Pancreas (tissue), 10 donors: ENCODE measurements around the gene XIST. TPM values are rescaled to one million over a fixed set of nuclear protein-coding genes. Genes with fewer than 3 reads are reported as not detected.

ENCODE experiments used
- ATAC-seq, 4 donors: fragments of 200-7000 bp; cut with Tn5 transposase; one replicate each; pipeline versions ENCODE4 v1.8.0 to v1.9.1; 2020; ENCODE audit warnings: mild to moderate bottlenecking in 4 of 4, moderate library complexity in 4 of 4
- DNase-seq, 6 donors: peaks; one replicate each; pipeline ENCODE4 v3.0.0-alpha.2; 2020
- FAIRE-seq: peaks from 2 replicates; lab custom pipeline; 2012; peaks lifted over from hg19 to GRCh38; lab: Jason Lieb, UNC
- H3K27ac ChIP-seq, 4 donors: fragments of 200-600 bp; sonication (generic); 1 replicate in 3 of 4; 2 replicates in 1 of 4; pipeline versions ENCODE4 v1.5.0 to v1.8.0; 2020
- H3K27me3 ChIP-seq, 4 donors: fragments of 200-600 bp; one replicate each; pipeline ENCODE4 v1.8.0; 2021
- H3K36me3 ChIP-seq, 3 donors: fragments of 200-600 bp; sonication (generic) in 1 of 3; one replicate each; pipeline versions ENCODE4 v1.5.0 to v1.8.0; 2020 to 2021
- H3K4me1 ChIP-seq, 3 donors: fragments of 200-600 bp; one replicate each; pipeline ENCODE4 v1.8.0; 2021
- H3K4me3 ChIP-seq, 4 donors: fragments of 200-600 bp; sonication (generic) in 2 of 4; one replicate each; pipeline versions ENCODE4 v1.5.0 to v1.8.0; 2020 to 2021
- H3K9me3 ChIP-seq, 4 donors: fragments of 200-600 bp; one replicate each; pipeline ENCODE4 v1.8.0; 2021
- WGBS, 2 donors: extraction: QIAGEN DNeasy Blood & Tissue Kit; methylation state at CpG; one replicate each; pipeline ENCODE4 v1.1.7; 2013; 5-methylcytosine and 5-hydroxymethylcytosine counted together
- intact Hi-C, 3 donors: fragments of 100-400 bp; cut with DNase I; formaldehyde crosslinking; loops; one replicate each; pipeline versions ENCODE4 v1.11.1 to v1.14.2; 2022
- polyA plus RNA-seq, 2 donors: library from polyadenylated mRNA; stranded (reverse); fragments of 200-250 nt; gene quantifications; one replicate each; pipeline ENCODE4 v1.2.3, GENCODE V29; 2013
- total RNA-seq, 6 donors: library from RNA; stranded (reverse); fragmentation: NEBNext Ultra II Directional in 4 of 6; extraction: Animal tissue kit (Norgen Biotek cat#: 25700) in 4 of 6; gene quantifications; one replicate each; pipeline versions ENCODE4 v1.2.1 to v1.2.4, GENCODE V29; 2021 to 2023
- TF ChIP-seq, protein P1 (sequence below), 4 donors: fragments of 200-600 bp; sonication (generic) in 3 of 4; IDR thresholded peaks; one replicate each; pipeline versions ENCODE4 v1.5.0 to v1.8.0; 2021; ENCODE audit warnings: antibody characterized with exemption in 4 of 4
- donor health status: healthy with polysubstance abuse.
- donor health status: DM: no; HTN: no; CAD: no; lungs with moderate emphysema.
- donor health status: DM: no; HTN: no; CAD: no.
- donor health status: control.
- donor health status: control.
- donor health status: Bipolar disorder and iron deficiency.
- donor health status: DM: yes; HTN: yes; CAD: no.
- donor health status: DM: no; HTN: no; CAD: no.
- donor health status: DM: no; HTN: no; CAD: no.
- donor health status: DM: yes; HTN: yes; CAD: no.

The XIST gene
- total and polyA plus RNA-seq, 8 donors: 0.12 to 409 (median 148) TPM; not detected in 1

DNA sequence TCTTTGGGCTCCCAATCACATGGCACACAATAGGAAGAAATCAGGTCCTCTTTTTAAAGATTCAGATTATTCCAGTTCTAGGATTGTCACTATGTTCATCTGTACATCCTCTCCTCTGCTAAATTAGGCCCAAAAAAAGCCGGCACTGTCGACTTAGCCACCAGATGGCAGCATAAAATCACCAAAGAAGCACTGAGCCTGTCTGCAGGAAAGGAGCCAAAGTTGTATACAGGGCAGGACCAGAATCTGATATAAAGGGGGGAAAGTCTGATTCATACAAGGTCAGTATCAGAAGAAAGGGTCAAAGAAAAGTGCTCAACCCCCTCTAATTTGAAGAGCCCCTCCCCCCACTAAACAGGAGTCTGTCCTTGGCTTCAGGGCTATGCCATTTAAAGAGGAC is 3.0 kb upstream of the XIST start:
- no peaks in the 10 kb centered on the region for H3K27me3 ChIP-seq
- H3K9me3 ChIP-seq: no peaks in the 10 kb centered on the region
- FAIRE-seq (peak; percentile 93), DNase-seq (peak in 4 of 6 donors; percentile 7 to 78 (median 52)), ATAC-seq (peak in 2 of 4 donors; percentile 36)
- H3K36me3 ChIP-seq: no peaks in the 10 kb centered on the region
- TF ChIP-seq, protein P1, sequence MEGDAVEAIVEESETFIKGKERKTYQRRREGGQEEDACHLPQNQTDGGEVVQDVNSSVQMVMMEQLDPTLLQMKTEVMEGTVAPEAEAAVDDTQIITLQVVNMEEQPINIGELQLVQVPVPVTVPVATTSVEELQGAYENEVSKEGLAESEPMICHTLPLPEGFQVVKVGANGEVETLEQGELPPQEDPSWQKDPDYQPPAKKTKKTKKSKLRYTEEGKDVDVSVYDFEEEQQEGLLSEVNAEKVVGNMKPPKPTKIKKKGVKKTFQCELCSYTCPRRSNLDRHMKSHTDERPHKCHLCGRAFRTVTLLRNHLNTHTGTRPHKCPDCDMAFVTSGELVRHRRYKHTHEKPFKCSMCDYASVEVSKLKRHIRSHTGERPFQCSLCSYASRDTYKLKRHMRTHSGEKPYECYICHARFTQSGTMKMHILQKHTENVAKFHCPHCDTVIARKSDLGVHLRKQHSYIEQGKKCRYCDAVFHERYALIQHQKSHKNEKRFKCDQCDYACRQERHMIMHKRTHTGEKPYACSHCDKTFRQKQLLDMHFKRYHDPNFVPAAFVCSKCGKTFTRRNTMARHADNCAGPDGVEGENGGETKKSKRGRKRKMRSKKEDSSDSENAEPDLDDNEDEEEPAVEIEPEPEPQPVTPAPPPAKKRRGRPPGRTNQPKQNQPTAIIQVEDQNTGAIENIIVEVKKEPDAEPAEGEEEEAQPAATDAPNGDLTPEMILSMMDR (IDR thresholded peaks at IDR 0.05): peak; percentile 48 to 63 (median 54)
- intact Hi-C loops: loop anchor here in 2 of 3 donors (5.0 kb wide), 2 partner anchors 162 to 277 kb away; no protein-coding TSS in a partner anchor
- H3K4me1 ChIP-seq: no peaks in the 10 kb centered on the region
- H3K27ac ChIP-seq: no peak overlapping the region
- no peak overlapping the region for H3K4me3 ChIP-seq
- 0% methylated on average over 2 of the region's 2 CpGs for WGBS, 2 donors

DNA sequence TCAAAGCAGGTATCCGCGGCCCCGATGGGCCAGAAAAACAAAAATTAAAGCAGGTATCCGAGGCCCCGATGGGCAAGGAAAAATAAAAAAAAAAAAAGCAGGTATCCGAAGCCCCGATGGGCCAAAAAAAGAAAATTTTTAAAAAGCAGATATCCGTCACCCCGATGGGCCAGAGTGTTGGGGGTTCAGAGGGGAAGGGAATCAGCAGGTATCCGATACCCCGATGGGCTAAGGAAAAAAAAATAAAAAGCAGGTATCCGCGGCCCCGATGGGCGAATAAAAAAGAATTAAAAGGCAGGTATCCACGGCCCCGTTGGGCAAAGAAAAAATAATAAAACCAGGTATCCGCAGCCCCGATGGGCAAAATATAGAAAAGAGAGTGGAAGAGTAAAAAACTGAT is 492 bp downstream of the XIST start:
- FAIRE-seq: no peak
- WGBS, 2 donors: 48 to 87% methylated on average over 19 of the region's 19 CpGs

DNA sequence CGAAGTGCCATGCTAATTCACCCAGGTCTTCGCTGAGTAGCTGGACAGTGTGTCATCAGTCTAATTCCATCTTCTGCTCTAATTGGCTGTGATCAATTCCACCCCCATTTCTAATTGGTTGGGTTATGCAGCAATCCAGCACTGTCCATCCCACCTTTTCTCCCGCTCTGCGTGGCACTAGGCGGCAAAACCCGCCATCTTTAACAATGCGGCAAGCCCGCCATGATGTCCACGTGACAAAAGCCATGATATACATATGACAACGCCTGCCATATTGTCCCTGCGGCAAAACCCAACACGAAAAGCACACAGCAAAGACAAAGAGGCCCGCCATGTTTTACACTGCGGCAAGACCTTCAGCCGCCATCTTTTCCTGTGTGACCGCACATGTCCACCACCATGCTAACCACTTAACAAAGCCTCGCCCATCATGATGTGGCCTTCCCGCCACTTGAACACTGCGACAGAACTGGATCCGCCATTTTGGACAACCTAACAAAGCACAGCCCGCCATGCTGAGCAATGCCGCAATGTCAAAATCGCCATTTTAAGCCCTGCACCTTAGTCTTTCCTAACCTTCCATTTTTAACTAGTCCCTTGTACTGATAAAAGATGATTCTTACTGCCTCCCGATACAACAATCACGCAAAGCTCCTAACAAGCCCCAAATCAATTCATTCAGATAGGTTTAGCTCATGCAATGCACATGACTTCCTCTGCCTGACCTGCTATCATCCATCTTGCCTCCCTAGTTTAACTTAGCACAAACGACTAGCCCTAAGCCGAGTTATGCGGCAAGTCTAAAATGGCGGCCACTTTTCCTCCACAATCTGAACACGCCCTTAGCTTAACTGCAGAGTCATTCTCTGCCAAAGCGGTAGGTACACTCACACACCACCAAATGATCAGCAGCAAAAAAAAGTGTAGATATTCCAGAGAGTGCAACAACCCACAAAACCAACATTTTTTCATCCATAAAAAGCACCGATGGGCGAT is 1.2 kb downstream of the XIST start:
- peak in 5 of 6 donors; percentile 69 to 93 (median 84) for DNase-seq
- FAIRE-seq: peak; percentile 99
- Histone ChIP-seq H3K27ac (peak overlapping the region; percentile 67 to 86 (median 80)), H3K27me3 (no peaks in the 10 kb centered on the region), H3K9me3 (no peaks in the 10 kb centered on the region), H3K36me3 (no peaks in the 10 kb centered on the region), H3K4me3 (peak overlapping the region; percentile 29 to 42 (median 38)), H3K4me1 (no peaks in the 10 kb centered on the region)
- WGBS, 2 donors: 45 to 94% methylated on average over 33 of the region's 33 CpGs
- TF ChIP-seq, protein P1 (IDR thresholded peaks at IDR 0.05): no peak
- ATAC-seq: peak; percentile 80 to 89 (median 83)
- intact Hi-C loops: no loop called here

More for the DNA sequence above, 492 bp downstream of the XIST start:
- peak overlapping the region; percentile 29 to 42 (median 38) for H3K4me3 ChIP-seq
- TF ChIP-seq, protein P1 (IDR thresholded peaks at IDR 0.05): no peak
- H3K36me3 ChIP-seq: no peaks in the 10 kb centered on the region
- no peaks in the 10 kb centered on the region for H3K27me3 ChIP-seq
- H3K9me3 ChIP-seq: no peaks in the 10 kb centered on the region
- no peaks in the 10 kb centered on the region for H3K4me1 ChIP-seq
- DNase-seq (no peak), ATAC-seq (no peak)
- intact Hi-C loops: no loop called here
- H3K27ac ChIP-seq: peak overlapping the region; percentile 67 to 86 (median 80)

DNA sequence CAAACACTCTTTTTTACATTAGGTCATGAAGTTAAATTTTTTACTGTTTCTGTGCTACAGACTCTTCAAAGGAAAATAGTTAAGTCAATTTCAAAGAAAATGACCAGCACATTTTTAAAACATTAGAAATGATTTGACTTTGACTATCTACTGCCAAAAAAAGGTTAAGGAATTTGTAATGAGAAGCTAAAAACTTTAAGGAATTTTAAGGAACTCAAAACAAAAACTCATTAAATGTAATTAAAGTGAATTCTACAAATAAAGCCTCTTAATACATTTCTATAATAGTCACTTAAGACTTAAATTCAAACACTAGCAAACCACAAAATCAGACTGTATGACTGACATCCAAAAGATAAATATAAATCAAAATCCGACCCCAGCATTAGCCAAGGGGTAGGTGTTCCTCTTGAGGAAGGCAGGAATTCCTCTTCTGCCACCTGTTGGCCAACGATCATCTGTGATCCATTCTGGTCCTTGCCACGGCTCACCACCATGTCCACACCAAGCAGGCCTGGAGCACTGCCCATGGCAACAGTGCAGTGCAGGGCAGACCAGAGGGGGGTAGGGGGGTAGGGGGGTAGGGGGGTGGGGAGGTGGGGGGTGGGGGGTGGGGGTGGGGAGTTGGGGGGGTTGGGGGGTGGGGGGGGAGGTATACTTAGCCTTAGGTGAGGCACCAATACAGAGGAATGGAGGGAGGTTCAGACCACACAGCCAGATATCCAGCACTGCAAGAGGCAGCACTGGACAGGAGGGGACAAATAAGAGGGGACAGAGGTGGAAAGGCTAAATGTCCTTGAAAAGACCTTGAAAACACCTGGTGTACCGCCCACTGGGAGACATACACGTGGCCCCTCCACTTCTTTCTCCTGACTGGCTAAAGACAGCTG is 2.1 kb downstream of the XIST start:
- peak overlapping the region in 2 of 4 donors; percentile 38 to 42 for H3K4me3 ChIP-seq
- DNase-seq (peak in 4 of 6 donors; percentile 56 to 72 (median 64)), ATAC-seq (peak in 2 of 4 donors; percentile 13 to 18), FAIRE-seq (peak; percentile 63)
- no peaks in the 10 kb centered on the region for H3K36me3 ChIP-seq
- 25 to 27% methylated on average over 5 of the region's 5 CpGs for WGBS, 2 donors
- H3K27me3 ChIP-seq: no peaks in the 10 kb centered on the region
- intact Hi-C loops: no loop called here
- no peaks in the 10 kb centered on the region for H3K9me3 ChIP-seq
- TF ChIP-seq, protein P1 (IDR thresholded peaks at IDR 0.05): no peak
- peak overlapping the region in 1 of 4 donors; percentile 33 for H3K27ac ChIP-seq
- peaks cover 0 to 3% (median 0%) of the 10 kb centered on the region in 3 donors for H3K4me1 ChIP-seq
